ENCODE data around the gene OSBPL9. TPM values are rescaled to one million over a fixed set of nuclear protein-coding genes. Genes with fewer than 3 reads are reported as not detected.
"Not testable (repeated sequence)": the region's sequence is repeated elsewhere in the genome, so short reads cannot be mapped to it uniquely, and the experiment has no call there.

OSBPL9 gene
- total RNA-seq, 1 donor from 2014 or later: 55.8 TPM

GRCh38 chr1:51792864-51793263 lies 176.0 kb downstream of the OSBPL9 start:
- no peaks in the 10 kb centered on the region for H3K27me3 ChIP-seq (ENCODE audit: low read depth)
- DNase-seq: no peak
- TF ChIP-seq CTCF (IDR thresholded peaks at IDR 0.05; ENCODE audit: borderline replicate concordance): no peak
- no peak overlapping the region for H3K4me3 ChIP-seq
- peaks cover 95% of the 10 kb centered on the region for H3K36me3 ChIP-seq
- H3K27ac ChIP-seq (replicated peaks): peak overlapping the region; percentile 9
- H3K9me3 ChIP-seq (replicated peaks): no peaks in the 10 kb centered on the region
- intact Hi-C loops (cut with micrococcal nuclease): no loop called here
- peaks cover 11% of the 10 kb centered on the region for H3K4me1 ChIP-seq

DNA sequence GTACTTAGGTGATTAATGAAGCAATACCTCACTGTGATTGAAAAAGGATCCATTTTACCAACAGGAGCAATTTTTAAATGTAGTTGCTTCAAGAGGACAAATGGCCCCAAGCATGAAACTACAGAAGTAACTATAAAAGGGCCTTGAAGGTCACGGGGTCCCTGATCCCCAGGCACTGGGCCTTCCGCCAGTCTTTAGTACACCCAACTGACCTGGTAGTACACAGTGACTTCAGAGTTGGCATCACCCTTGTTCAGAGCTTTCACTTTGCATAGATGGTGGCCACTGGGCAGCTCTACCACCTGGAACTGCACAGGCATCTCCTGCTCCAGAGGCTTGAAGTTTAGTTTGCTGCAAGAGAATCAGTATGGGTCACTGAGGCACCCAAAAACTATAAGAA lies 177.4 kb downstream of the OSBPL9 start:
- H3K9me3 ChIP-seq (replicated peaks): no peaks in the 10 kb centered on the region
- peaks cover 93% of the 10 kb centered on the region for H3K36me3 ChIP-seq
- H3K27ac ChIP-seq (replicated peaks): peak overlapping the region; percentile 18
- DNase-seq: no peak
- H3K27me3 ChIP-seq (ENCODE audit: low read depth): no peaks in the 10 kb centered on the region
- no peak for TF ChIP-seq CTCF (IDR thresholded peaks at IDR 0.05; ENCODE audit: borderline replicate concordance)
- peaks cover 14% of the 10 kb centered on the region for H3K4me1 ChIP-seq
- intact Hi-C loops (cut with micrococcal nuclease): no loop called here
- H3K4me3 ChIP-seq: no peak overlapping the region

DNA sequence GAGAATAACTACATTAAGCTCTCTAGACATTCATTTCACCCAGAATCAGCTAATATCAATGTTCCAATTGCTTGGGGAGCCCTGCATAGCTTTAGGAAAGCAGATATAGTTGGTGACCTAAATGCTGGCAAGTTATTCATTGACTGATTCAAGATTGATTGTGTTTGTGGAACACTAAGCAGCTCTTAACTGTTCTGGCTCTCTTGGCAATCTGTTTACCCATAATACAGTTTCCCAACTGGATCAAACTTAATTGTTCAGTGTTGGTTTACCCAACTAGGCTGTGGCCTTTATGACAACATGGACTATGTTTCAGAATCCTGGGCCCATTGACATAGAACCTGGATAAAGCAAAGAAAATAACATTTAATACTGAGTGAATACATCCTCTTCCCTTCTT lies 178.0 kb downstream of the OSBPL9 start:
- Histone ChIP-seq H3K4me3 (no peak overlapping the region), H3K27ac (replicated peaks) (no peak overlapping the region), H3K4me1 (peaks cover 20% of the 10 kb centered on the region), H3K27me3 (ENCODE audit: low read depth) (no peaks in the 10 kb centered on the region), H3K36me3 (peaks cover 93% of the 10 kb centered on the region), H3K9me3 (replicated peaks) (no peaks in the 10 kb centered on the region)
- no peak for TF ChIP-seq CTCF (IDR thresholded peaks at IDR 0.05; ENCODE audit: borderline replicate concordance)
- DNase-seq: no peak
- intact Hi-C loops (cut with micrococcal nuclease): no loop called here

DNA sequence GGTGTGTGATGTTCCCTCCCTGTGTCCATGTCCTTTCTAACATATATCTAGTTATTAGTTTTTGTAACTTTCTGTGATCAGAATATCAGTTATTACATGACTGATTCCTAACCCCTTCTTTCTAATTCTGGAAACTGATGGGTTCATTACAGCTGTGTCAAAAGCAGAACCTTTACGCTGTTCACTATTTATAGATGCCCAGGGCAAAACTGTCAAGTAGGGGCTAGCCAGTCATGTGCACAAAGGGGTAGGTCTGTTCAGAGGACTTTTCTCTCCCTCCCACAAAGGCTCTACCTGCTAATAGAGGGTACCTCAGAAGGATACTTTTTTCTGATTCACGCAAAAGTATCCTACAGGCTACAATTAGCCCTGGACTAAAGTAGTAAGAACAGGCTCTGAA lies 182.5 kb downstream of the OSBPL9 start:
- peak overlapping the region; percentile 67 for H3K27ac ChIP-seq (replicated peaks)

GRCh38 chr1:51814513-51814912 lies 197.6 kb downstream of the OSBPL9 start:
- Histone ChIP-seq H3K36me3 (peaks cover 84% of the 10 kb centered on the region), H3K4me3 (no peak overlapping the region), H3K27ac (replicated peaks) (no peak overlapping the region), H3K4me1 (no peaks in the 10 kb centered on the region), H3K9me3 (replicated peaks) (no peaks in the 10 kb centered on the region), H3K27me3 (ENCODE audit: low read depth) (no peaks in the 10 kb centered on the region)
- intact Hi-C loops (cut with micrococcal nuclease): no loop called here
- TF ChIP-seq CTCF (IDR thresholded peaks at IDR 0.05; ENCODE audit: borderline replicate concordance): no peak
- DNase-seq: no peak

More for the DNA sequence above, 182.5 kb downstream of the OSBPL9 start:
- DNase-seq: no peak
- H3K4me3 ChIP-seq: no peak overlapping the region
- peaks cover 90% of the 10 kb centered on the region for H3K36me3 ChIP-seq
- H3K9me3 ChIP-seq (replicated peaks): no peaks in the 10 kb centered on the region
- no peaks in the 10 kb centered on the region for H3K27me3 ChIP-seq (ENCODE audit: low read depth)
- intact Hi-C loops (cut with micrococcal nuclease): no loop called here
- H3K4me1 ChIP-seq: peaks cover 14% of the 10 kb centered on the region
- no peak for TF ChIP-seq CTCF (IDR thresholded peaks at IDR 0.05; ENCODE audit: borderline replicate concordance)

DNA sequence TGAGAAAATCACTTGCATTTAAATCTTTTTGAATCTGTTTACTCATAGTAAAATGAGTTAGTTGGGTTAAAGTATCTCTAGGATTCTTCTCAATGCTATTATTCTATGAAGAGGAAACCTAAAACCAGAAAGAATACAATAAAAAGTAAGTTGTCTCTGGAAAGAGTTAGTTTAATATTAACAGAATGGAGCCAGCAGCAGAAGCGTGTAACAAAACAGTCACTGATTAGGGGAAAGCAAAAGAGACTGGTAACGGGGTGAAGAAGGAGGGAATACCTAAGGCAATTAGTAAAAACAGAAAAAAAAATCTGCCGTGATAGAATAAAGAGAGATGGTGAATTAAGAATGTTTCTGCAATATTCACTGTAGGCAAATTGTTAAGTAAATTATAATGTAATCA lies 201.6 kb downstream of the OSBPL9 start:
- Histone ChIP-seq H3K27me3 (ENCODE audit: low read depth) (no peaks in the 10 kb centered on the region), H3K27ac (replicated peaks) (no peak overlapping the region), H3K36me3 (peaks cover 79% of the 10 kb centered on the region), H3K9me3 (replicated peaks) (no peaks in the 10 kb centered on the region), H3K4me1 (no peaks in the 10 kb centered on the region), H3K4me3 (no peak overlapping the region)
- no peak for DNase-seq
- TF ChIP-seq CTCF (IDR thresholded peaks at IDR 0.05; ENCODE audit: borderline replicate concordance): no peak
- intact Hi-C loops (cut with micrococcal nuclease): no loop called here

GRCh38 chr1:51819021-51819420 lies 202.1 kb downstream of the OSBPL9 start:
- H3K27me3 ChIP-seq (ENCODE audit: low read depth); intact Hi-C loops (cut with micrococcal nuclease); H3K4me3 ChIP-seq; H3K27ac ChIP-seq (replicated peaks); H3K9me3 ChIP-seq (replicated peaks); H3K4me1 ChIP-seq; DNase-seq: not testable (repeated sequence)
- peaks cover 79% of the 10 kb centered on the region for H3K36me3 ChIP-seq
